HuH-7 (cell line): Measurements from ENCODE around the gene UQCC5.
A peak's percentile ranks its signal among the peaks of the same experiment; 100 is the strongest.
"Not testable (repeated sequence)": the region's sequence is repeated elsewhere in the genome, so short reads cannot be mapped to it uniquely, and the experiment has no call there.

Experiments used
- DNase-seq: peaks from one replicate; pipeline ENCODE4 v3.0.0; 2011; ENCODE audit warnings: low spot score

Gene UQCC5

DNA sequence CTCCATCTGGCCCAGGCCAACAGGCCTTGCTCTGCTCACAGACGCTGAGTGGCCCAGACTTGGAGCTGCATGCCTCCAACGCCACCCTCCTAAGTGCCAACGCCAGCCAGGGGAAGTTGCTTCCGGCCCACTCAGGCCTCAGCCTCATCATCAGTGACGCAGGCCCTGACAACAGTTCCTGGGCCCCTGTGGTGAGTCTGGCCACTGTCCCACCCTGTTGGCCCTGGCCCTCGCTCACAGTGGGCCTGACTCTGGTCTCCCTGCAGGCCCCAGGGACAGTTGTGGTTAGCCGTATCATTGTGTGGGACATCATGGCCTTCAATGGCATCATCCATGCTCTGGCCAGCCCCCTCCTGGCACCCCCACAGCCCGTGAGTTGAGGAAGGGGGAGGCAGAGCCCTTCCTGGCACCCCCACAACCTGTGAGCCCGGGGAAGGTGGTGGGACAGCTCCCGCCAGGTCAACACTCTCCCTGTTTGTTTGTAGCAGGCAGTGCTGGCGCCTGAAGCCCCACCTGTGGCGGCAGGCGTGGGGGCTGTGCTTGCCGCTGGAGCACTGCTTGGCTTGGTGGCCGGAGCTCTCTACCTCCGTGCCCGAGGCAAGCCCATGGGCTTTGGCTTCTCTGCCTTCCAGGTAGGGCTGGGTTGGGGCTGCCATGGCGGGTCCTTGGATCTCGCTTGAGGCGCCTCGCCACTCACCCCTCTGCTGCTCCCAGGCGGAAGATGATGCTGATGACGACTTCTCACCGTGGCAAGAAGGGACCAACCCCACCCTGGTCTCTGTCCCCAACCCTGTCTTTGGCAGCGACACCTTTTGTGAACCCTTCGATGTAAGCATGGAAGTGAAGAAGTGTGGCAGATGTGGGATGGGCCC is 12.8 kb upstream of the UQCC5 start:
- DNase-seq, result no peak

DNA sequence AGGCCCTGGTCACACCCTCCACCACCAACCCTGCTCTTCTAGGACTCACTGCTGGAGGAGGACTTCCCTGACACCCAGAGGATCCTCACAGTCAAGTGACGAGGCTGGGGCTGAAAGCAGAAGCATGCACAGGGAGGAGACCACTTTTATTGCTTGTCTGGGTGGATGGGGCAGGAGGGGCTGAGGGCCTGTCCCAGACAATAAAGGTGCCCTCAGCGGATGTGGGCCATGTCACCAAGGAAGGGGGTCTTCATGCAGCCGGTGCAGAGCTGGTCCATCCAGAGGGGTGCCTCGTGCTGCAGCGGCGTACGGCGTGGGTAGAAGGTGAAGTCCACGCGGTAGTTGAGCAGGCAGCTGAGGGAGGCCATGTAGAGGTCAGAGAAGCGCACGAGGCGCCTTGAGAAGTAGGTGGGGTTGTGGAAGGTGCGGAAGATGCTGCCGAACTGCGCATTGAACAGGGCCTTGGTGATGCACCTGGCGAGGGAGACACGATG is 12.1 kb upstream of the UQCC5 start:
- no peak for DNase-seq

DNA sequence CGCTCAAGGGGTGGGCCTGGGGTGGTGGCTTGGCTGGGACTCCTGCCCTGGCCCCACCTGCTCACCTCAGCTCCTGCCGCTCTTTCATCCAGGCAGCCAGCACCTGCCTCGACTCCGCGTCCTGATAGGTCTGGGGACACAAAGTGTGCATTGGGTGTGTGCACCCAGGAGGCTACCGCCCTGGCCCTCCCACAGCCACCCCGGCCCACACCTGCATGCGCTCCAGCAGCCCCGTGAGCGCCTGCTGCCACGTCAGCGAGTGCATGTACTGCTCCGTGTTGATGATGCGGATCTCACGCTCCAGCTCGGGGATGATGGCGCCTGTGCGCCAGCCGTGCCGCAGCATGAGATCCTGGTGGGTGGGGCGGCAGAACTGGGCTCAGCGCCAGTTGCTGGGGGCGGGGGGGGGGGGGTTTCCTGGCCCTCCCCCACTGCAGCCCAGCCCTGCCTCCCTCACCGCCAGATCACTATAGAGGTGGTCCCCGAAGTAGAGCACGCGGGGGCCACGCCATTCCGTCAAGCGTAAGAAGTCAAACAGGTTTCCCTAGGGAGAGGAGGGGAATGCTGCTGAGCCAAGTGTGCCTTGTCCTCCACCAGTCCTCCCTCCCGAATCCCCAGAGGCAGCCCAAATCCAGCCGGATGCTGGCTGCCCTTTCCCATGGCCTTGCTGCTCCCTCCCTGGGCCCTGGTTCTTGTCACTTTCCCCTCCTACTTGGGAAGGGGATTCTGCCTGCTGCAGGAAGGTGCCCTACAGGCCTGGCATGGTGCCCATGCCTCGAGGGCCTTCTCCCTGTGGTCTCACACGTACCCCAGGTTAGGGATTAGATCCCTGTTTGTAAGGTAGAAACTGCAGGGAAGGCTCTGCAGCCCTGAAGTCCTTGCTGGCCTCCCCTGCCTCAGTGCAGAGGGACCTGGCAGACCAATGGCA is 11.4 kb upstream of the UQCC5 start:
- DNase-seq, result no peak

DNA sequence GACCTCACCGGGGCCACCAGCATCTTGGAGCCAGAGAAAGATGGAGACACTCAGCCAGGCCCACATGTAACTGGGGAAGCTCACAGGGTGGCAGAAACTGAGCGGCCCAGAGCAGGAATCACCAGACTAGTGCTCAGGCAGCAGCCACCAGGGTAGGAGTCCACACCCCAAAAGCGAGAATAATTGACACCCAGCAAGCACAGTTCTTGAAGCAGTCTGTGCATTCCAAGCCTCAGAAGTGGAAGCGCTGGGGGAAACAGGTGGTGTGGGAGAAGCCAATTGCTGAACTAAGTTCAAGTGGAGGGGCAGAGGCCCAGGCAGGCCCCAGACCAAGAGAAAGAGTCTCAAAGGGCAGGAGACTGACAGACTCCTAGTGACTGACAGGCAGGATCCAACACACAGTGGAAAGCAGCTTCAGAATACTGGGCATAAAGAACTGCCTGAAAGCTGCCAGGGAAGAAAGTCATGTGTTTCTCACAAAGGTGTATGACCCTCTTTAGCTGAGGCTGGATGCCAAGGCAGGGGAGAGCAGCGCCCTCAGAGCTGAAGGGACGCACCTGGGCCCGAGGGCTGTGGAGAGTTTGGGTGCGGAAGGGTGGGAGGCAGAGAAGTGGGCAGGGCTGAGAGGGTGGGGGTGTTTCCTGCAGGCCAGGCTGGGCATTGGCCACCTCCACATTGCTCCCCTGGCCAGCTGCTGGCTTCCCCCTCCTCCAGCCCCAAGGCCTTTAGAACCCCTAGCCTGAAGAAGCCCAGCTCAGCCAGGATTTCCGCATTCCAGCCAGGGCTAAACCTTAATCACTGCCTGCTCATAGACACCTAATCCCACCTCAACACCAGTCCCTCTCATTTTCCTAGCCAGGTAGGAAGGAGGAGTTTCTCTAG is 10.5 kb upstream of the UQCC5 start:
- DNase-seq, result no peak

DNA sequence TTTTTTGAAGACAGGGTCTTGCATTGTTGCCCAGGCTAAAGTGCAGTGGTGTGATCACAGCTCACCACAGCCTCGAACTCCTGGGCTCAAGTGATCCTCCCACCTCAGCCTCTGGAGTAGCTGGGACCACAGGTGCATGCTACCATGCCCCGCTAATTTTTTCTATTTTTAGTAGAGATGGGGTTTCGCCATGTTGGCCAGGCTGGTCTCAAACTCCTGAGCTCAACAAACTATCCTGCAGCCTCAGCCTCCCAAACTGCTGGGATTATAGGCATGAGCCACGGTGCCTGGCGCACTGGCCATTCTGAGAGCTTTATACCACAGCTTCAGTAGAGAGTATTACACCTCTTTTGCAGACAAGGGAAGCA is 9.8 kb upstream of the UQCC5 start:
- DNase-seq, result not testable (repeated sequence)

DNA sequence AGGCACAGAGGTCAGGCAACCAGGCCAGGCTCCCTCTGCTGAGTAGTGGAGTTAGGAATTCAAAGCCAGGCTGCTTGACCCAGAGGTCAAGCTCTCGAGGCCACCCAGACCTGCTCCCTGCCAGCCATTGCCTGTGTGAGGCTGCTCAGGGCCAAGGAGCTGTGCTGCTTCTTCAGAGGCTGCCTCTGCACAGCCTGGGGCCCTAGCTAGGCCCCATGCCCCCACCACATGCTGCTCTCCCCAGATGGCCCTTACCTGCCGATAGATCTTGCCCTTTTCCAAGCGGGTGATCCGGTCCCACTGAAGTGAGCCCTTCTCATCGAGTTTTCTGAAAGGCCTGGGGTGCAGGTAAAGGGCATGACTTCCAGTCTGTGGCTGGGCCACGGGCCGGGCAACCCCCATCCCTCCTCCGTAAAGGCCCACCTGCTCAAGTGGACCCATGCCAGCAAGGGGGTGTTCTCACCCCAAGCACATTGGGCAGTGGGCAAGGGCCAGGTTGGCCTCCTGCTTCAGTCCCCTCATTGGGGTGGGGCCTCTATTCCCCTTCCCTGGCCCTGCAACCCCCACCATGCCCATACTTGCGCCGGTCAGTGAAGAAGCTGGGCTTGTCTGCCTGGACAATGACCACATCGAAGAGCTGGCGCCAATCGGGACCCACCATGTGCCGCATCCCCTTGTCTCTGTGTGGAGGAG is 9.2 kb upstream of the UQCC5 start:
- DNase-seq, result no peak

DNA sequence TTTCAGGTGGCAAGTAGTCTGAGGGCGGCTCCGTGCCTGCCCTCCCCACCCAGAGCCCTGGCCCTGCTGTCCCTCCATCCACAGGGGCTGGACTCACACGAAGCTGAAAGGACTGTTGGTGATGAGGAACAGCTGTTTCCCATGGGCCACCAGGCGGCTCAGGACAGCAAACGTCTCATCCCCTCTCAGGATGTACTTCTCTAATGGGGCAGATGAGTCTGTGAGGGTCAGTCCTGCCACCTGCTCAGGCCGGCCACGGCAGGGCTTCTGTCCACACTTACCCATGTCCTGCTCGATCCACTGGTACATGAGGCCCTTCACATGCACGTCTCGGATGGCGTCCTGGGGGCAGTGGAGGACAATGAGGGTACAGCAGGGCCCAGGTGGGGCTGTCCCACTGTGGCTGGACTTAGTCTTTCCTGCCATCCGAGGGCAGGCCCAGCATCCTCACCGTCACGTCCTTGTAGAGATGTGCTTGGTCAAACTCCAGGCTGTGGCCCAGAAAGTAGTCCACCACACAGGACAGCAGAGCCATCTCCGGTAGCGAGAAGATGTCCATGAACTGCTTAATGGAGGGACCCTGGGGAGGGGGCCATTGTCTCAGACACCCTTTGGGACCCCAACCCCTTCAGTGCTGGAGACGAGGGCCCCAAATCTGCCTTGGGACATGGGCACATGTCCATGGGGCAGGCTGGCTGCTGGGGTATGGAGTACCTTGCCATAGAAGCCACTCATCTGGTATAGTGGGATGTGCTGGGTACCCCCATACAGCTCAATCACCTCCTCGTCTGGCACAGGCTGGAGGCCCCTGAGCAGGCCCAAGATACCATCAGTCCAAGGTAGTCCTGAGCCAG is 8.4 kb upstream of the UQCC5 start:
- peak; percentile 0 for DNase-seq

DNA sequence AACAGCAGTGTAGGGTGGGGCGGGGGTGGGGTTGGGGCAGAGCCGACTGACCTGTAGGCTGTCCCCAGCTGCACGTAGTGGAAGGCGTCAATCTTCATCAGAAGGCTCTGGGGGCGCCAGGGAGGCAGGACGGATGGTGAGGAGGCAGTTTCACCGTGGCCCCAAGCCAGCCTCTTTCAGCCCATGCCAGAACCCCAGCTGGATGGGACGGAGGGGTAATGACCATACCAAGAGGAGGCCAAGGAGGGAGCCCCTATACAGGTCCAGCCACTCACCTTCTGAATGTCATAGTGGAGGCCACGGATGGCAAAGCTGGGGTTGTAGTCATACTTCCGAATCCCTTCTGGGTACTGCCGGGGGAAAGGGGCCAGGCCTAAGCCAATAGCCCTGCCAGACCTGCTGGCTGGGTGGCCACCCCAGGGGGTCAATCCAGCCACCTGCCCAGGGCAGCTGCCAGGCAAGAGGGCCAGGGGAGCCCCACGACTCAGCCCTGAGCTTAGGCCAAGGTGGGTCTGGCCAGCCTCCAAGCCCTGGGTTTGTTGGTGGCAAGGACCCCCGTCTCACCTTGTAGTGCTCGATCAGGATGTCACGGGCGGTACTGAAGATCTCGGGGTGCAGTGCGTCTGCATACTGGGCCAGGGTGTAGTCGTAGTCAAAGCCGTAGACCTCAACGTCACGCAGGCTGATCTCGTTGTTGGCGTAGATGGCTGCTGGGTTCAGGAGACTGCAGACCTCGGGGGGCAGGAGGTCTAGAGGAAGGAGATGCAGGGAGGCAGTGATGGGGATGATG is 7.6 kb upstream of the UQCC5 start:
- no peak for DNase-seq

DNA sequence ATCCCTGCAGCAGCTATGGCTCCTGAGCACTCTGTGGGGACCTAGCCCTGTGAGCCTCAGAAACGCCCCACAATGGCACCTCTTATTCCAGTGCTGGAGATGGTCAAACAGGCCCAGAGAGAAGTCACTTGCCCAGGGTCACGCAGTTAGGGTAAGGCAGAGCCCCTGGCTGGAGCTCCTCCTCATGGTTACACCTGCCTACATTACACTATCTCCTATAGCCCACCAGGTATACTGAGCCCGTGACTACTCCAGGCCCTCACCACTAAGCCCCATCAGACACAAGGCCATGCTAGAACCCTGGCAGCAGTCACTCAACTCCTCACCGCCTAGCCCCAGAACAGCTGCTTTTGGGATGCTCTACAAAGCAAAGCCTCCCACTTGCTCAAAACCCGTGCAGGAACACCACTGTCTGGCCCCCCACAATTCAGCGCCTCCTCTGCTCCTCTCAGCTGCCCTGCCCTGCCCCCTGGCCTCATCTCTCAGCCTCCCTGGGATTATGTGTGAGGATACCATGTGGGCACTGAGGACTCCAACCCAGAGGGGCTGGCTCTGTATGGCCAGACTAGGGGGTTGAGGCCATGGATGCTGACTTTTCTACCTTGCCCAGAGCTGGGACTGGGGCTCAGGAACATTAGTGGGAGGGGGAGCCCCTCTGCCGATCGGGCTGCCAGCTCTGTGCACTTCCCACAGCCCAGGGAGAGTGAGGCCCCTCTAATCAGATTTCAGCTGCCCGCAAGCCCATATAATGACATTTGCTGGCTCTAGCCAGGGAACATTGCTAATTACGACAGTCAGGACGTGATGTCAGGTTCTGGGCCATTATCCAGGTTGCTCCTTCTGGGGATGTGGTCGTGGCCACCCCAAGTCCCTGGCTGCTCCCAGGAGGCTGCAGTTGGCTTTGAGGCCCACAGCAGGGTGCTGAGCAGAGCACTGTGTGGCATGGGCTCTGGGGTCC is 6.8 kb upstream of the UQCC5 start:
- DNase-seq, result no peak

DNA sequence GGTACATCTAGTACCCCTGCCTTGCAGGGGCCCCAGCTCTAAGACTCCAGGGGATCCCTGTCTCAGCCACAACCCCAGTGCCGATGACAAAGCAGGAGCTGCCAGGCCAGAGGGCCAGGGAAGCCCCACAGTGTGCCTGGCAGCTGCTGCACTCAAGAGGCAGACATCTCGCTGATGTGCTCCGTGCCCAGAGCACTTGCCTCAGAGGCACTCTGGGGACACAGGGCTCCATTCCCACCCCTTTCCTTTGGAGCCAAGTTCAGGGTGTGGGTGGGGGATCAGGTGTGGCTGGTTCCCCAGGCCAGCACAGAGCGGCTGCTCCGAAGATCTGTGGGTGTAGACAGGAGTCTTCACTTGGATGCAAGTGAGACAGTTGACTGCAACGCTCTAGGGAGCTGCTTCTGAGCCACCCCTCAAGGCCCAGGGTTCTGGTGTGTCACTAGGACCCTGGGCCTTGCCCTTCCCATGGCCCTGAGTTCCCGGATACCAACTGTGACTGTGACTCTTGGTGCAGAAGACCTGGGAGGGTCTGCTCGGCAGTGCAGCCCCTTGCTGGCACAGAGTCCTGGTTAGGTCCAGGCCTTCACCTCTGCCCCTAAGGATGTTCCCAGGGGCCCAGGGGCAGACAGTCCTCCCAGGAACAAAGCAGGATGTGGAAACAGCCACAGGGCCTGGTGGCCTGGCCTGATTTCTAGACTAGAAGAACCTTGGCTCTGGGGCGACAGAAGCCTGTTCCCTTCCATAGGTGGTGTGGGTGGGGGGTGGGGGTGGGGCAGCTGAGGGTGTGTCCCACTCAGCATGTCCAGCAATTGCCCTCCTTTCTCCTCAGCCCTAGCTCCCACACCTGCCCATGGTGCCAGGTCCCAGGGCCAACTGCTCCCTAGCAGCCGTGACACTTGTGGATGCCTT is 5.2 kb upstream of the UQCC5 start:
- no peak for DNase-seq

DNA sequence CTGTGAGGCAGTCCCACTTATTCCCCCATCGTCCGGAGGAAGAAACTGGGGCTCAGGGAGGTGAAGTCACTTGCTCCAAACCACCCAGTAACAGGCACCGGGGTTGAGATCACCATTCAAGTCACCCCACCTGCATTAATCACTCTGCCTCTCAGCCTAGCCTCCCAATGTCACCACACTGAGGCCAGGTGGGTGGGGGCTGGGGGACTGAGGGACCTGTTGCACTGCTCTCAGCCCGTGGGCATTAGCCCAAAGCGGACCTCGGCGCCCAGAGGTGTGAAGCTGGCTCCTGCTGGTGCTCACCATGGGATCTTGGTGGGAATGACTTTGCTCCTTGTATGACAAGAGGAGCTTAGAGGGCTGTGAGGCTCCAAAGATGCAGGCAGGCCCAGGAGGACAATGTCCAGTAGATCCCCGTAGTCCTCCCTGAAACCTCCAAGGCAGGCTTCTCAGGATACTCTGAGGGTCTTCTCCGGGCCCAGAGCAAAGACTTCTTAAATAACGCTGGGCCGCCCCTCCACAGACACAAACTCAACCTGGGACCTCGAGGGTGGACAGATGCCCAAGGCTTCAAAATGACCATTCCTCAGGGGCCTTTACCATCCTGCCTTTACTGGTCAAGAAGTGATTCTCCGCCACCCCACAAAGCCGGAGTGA is 4.4 kb upstream of the UQCC5 start:
- no peak for DNase-seq

DNA sequence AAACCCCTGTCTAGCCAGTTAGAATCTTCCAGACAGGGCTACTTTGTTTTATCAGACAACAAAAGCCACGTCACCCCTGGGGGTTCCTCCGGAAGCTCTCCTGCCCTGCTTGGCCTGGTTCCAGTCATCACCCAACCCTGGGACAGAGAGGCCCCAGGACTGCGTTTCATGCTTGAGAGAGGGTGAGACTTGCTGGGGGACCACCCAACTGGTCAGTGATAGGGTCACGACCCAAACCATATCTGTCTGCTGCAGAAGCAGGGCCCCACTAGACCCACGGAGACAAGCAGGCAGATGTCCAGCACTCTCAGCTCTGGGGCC is 3.9 kb upstream of the UQCC5 start:
- DNase-seq, result no peak

DNA sequence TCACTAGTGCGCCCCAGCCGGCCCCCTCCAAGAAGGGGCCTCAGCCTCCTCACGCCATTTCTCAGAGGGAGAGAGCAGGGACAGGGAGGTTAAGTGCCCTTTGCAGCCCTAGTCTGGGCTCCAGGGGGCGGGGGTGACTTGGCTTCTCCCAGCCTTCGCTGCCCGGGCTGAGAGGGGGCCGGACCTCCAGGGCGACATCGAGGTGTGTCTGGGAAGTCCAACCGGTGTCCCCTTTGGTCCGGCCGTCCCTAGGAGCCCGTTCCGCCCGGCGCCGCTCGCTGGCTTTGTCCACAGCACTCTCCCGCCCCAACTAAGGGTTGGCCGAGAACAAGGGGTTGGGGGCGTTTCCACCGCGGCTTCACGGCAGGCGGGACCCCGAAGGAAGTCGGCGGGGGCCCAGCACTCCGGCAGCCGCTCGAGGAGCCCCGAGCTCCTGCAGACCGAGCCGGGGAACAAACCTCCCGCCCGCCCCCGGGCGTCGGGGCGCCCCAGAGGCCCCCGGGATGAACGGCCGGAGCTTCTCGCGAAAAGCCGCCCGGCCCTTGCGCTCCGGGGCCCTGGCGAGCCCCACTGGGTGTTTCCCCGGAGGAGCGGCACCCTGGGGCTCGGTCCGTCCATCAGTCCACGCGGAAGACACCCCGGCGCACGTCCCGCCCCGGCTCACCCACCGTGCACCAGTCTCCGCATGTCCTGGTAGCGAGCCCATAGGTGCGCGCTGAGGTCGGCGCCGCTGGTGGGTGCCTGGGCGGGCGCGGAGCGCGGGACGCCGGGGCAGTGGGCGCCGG is 3.4 kb upstream of the UQCC5 start:
- no peak for DNase-seq

DNA sequence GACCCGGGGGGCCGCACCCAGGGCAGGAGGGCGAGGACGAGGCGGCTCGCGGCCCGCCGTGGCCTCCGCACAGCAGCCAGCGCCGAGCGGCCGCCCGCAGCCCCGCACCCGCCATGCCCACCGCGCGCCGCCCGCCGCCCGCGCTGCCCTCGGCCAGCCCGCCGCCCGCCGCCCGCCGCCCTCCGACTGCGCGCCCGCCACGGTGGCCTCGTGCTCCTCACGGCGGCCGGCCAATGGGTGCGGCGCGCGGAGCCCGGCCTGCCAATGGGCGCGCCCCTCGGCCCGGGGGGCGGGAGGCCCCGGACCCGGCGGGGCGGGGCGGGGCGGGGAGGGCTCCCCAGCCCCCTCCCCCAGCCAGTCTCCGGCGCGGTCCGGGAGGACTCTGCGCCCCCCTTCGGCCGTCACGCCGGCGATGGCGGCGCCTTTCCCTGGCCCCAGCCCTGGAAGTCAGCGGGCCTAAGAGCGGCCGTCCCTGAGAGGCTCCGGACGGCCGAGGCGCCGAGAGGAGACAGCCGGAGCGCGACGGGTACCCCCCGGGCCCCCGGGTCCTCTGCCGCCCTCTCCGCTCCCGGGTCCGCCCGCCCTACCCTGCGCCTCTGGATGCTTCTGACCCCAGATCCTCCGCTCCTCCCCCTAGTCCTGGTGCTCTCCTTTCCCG is 2.7 kb upstream of the UQCC5 start, which contains the start of gene NT5DC2:
TSS of gene NT5DC2 (minus strand) at position 235 of the 658 bp plus-strand sequence. CDS start at position 115, 120 bp downstream.
- peak; percentile 71 for DNase-seq
